NCI-H774 (cell line): ENCODE data around the gene NAT14.

Experiments used
- DNase-seq: peaks from one replicate; lab custom pipeline; 2025; lab: John Stamatoyannopoulos, UW

NAT14 gene

DNA sequence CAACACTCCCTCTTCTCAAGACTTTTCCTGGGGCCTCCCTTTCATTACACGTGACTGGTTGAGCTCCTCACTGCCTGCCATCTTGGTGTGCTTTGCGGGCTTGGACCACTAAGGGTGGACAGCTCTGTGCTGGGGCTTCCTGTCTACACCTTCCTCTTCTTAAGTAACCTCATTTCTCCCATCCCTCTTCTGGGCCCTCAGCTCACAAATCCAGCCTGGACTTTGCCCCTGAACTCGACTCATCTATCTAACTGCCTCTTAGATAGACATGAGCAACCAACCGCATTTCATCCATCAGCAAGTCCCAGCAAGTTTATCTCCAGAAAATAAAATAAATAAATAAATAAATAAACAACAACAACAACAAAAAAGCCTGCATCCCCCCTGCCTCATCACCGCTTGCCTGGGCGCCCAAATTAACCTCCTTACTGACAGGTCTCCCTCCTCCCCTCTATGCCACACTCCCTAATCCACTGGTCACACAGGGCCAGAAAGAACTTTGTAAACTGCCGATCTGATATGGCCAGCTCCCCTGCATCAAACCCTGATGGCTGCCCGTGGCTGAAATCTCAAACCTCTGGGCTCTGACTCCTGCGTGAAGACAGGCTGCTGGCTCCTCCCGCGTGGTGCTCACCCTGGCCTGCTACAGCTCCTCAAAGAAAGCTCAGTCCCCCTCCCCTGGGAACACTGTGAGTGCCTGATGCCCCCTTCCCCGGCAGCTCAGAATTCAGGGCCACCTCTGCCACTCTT is 31.3 kb upstream of the NAT14 start:
- no peak for DNase-seq

DNA sequence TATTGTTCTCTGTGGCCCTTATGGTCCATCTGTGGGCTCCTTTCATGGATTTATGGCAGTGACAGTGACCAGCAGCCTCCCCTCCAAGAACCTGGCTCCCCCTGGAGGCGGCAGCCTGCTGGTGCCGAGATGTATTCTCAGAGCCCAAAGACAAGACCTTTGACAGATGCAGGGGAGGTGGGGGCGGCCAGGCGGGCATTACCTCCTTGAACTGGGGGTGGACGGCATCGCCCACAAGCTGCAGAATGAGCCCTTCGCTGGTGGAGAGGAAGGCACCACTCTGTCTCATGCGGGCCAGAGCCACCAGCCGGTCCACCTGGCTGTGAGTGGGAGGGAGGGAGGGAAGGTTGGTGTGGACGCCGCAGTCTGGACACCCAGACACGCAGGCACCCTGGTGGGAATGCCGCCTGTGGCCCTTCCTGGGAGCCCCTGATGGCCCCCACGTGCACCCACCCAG is 30.2 kb upstream of the NAT14 start:
- no peak for DNase-seq

DNA sequence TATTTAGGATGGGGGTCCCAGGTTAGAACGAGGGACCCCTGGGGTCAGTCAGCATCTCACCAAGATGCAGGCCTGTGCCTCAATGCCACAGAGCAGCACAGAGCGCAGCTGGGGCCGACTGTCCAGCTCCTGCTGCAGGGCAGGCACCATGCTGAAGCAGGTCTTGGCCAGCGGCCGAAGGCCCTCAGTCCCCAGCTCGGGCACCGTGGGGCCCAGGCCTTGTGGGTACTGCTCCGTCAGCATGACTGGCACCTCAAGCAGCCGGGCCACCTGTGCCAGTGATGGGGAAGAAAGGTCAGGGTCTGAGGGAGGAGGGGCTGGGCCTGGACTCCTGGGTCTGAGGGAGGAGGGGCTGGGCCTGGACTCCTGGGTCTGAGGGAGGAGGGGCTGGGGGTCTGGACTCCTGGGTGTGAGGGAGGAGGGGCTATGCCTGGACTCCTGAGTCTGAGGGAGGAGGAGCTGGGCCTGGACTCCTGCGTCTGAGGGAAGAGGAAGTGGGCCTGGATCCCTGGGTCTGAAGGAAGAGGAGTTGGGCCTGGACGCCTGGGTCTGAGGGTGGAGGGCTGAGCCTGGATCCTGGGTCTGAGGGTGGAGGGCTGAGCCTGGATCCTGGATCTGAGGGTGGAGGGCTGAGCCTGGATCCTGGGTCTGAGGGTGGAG is 29.3 kb upstream of the NAT14 start:
- DNase-seq: no peak

DNA sequence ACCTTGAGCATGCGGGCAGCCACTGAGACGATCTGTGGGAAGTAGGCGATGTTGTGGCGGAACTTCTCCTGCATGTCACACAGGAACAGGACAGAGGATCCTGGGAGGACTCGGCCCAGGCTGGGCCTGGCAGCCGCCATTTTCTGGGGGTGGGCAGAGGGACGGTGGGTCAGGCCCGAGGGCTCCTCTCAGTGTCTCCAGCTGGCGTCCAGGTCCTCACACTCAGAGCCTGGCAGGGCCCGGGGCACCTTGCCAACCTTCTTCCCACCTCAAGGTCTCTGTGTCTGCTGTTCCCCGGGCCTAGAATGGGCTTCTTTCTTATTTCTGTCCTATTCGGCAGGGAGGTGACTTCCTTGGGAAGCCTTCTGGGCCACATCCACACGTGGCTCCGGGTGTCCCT is 28.6 kb upstream of the NAT14 start:
- no peak for DNase-seq

DNA sequence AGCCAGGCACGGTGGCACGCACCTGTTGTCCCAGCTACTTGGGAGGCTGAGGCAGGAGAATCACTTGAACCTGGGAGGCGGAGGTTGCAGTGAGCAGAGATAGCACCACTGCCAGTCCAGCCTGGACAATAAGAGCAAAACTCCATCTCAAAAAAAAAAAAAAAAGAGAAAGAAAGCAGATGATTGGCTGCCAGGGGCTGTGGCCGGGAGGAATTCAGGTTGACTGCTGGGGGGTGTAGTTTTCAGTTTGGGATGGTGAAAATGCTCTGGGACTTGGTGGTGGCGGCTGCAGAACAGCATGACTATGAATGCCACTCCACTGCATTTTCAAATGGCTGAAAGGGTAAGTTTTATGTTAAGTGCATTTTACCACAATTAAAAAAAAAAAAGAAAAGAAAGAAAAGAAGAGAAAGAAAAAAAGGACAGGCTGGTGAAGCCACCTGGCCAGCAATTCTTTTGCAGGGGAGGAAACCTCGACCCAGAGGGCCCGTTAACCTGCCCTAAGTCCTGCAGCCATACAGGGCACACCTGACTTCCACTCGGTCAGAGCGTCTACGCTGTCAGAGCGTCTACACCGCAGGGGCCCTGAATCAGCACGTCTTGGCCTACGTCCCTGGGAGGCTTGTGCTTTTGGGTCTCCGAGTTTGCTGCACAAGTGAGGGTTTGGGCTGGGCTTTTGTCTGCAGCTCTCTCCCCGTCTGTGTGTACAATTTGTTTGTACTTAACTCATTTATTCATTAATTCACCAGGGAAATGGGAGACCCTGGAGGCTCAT is 27.1 kb upstream of the NAT14 start:
- DNase-seq: no peak

DNA sequence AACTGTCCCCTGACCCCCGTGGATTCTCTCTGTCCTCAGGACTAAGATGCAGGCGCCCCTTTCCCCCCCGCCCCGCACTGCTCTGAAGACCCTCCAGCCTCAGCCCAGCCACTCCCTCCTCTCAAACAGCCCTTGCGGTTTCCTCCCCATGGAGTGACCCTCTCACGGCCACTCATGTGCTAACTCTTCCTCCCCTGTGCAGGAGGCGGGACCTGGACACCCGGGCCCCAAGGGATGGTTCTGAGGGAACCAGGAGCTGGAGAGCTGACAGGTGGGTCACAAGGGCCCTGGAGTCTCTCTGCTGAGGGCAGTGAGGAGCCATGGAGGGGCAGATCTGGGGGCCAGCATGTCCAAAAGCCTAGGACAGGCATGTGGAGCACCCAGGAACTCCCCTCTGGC is 25.4 kb upstream of the NAT14 start:
- DNase-seq: no peak

DNA sequence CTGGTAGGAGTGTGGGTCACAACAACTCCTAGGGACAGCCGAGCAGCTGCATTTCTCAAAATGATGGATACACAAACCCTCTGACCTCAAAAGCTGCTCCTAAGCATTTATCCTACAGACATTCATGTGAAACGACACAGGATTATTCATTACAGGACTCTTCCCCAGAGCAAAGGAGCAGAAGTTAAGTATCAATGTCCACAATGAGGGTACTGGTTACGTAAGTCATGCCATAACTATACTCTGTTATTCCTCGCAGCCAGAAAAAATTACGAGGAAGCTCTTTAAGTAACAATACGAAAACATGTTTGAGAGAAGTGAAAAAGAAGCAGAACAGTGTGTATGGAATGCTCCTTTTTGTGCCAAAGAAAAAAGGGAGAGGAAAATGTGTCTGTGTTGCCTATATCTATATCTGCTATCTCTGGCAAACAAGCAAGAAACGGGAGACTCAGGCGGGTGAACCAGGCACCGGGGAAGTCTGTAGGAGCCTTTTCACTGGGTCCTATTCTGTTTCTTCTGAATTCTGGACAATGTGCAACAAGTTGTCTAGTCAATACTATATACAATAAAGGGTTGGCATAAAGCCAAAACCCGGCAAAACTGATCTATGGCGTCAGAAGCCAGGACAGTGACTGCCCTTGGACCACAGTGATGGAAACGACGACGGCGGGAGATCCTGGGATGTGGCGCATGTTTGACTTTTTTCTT is 24.9 kb upstream of the NAT14 start:
- DNase-seq: no peak

DNA sequence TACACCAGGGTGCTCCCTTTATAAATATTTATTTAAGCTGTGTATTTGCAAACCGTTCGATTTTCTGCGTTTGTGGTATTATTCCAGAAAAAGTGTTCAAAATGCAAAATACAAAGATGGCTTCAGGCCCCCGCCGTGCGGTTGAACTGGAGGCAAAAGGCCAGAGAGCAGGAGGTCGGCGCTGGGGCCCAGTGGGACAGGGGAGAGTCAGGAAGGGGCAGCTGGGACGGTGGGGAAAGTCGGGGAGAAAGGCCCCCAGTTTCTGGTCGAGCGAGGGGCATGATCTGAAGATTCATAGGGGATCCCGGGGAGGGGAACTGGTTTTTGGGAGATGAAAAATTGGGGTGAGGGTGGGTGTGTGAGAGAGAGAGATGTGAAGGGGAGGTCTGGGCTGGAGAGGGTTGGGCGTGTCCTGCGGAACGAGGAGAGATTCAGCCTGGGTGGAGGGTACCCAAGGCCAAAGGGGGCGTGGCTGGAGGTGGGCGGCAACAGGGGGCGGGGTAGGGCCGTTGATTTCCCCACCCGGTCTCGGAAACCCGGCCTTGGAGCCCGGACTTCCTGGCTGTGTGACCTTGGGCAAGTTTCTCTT is 24.2 kb upstream of the NAT14 start:
- peak; percentile 58 for DNase-seq

DNA sequence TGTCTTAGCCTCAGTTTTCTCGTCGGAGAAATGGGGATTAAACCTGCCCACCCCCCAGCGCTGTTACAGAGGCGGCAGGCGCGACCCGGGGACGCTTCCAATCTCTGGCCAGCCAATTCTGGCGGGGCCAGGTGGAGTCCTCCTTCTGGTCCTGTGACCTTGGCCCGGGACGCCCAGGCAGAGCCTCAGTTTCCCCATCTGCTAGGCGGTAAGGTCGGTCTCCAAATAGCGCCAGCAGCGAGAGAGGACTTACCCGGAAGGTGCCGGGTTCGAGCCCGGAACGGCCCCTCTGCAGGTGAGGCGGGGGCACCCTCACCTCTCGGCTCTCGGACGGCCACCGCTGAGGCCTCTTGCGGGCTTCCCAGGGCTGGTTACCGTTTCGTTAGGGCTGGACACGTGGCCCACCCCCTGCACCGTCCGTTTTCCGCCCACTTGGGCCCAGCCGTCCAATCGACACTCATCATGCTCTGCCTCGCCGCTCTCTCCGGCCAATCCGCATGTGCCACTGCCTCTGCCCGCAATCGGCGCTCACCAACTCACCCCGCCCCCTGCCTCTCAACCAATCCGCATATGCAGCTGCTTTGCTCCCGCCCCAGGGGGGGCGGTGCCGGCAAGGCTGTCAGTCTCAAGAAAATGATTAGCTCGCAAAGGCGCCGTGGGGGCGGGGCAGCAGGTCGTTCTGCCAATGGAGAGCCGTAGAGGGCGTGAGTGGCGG is 23.6 kb upstream of the NAT14 start, which contains the start of gene ISOC2:
Gene ISOC2, minus strand, starts transcription at position 384 of the 715 bp plus-strand sequence. CDS start 5,156 bp downstream, outside the sequence.
- DNase-seq: peak; percentile 99

DNA sequence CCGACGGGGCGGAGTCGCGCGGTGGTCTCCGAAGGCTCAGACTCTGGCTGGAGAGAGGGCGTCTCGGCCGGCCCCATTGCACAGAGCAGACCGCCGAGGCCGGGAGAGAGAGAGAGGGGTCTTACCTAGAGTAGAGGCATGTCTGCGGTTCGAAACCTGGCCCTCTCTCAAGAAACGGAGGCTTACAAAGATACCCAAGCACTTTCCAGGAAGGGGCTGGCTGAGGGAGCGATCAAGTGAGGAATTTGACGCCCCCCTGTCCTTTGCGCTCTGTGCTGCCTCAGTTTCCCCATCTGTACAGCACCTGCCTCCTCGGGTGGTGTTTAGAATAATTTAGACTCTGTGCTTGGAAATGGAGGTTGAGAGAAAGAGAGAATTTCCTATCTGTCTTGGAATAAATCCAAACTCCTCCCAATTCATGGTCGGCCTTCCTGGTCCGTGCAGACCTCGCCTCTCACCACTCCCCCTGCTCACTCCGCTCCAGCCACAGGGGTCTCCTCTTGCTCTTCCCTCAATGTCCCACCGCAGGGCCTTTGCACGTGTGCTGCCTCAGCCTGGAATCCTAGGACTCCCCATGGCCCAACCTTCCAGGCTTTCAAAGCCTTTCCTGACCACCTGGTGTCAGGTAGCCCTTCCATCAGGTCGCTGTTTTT is 22.9 kb upstream of the NAT14 start:
- DNase-seq: no peak

DNA sequence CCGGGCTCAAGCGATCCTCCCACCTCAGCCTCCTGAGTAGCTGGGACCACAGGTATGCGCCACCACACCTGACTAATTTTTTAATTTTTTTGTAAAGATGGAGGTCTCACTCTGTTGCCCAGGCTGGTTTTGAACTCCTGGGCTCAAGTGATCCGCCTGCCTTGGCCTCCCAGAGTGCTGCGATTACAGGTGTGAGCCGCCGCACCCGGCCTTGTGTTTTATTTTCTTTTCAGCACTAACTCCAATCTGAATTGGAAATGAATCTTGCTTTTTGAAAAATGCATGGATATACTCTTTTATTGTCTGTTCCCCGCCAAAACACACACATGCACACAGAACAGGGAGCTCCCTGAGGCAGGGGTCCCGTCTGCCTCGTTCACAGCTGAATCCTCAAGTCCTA is 22.3 kb upstream of the NAT14 start:
- DNase-seq: no peak

DNA sequence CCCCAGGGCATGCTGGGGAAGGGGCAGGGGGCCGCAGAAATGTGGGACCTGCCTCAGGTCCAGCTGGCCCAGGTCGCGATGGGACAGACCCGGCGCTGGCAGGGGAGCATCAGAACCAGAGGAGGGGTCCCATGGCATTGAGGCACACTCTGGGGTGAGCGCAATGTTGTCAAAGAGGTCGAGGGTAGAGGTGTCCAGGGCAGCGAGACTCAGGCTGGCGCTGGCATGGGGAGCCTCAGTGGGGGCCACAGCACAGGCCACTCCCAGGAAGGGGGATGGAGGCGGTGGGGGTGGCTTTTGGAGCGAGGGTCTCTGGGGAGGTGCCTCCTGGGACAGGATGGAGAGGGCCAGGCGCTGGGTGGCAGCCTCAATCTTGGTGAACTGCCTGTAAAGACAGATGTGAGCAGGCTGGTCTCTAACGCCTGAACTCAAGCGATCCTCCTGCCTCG is 21.4 kb upstream of the NAT14 start:
- no peak for DNase-seq

DNA sequence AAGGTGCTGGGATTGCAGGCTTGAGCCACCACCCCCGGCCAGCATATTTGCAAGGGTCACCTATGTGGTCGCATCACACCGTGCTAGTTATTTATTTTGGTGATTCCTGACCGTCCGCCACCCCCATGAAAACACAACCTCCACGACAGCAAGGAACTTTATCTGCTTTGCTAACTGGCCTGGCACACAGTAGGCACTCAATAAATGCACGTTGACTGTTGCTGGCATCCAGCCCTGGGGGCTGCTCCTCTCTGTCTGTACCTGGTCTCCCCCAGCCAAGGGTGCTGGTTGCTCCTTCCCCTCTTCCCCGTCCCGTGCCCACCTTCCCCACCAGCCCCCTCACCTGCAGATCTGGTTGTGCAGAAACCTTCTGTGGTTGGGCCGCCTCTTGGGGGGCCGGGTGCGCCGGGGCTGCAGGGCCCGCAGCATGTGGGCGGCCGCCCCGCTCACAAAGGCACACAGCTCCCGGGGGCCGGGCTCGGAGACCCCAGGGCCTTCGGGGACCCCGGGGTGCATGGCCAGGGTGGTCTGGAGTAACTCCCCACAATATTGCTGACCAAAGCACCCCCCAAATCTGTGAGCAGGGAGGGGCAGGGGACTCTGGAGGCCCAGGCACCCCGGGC is 20.8 kb upstream of the NAT14 start:
- no peak for DNase-seq

DNA sequence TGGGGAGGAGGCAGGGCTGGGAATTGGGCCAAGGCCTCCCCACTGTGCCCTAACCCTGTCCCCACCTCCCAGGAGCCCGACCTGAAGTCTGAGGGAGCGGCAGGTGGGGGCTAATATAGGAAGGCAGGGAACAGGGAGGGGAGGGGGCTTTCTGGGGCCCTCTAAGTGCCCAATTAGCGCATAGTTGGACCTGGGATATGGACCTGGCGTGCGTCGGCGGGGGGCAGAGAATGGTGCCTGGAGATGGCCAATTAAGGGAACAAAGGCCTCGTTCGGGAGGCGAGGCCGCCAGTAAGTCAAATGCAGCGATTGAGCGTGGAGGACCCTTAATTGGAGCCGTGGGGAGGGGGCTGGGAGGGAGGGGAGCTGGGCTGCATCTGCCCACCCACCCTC is 20.3 kb upstream of the NAT14 start, which contains the start of gene C19orf85:
Gene C19orf85, minus strand, starts transcription at position 90 of the 393 bp plus-strand sequence. CDS start 197 bp downstream, outside the sequence.
- DNase-seq: no peak

DNA sequence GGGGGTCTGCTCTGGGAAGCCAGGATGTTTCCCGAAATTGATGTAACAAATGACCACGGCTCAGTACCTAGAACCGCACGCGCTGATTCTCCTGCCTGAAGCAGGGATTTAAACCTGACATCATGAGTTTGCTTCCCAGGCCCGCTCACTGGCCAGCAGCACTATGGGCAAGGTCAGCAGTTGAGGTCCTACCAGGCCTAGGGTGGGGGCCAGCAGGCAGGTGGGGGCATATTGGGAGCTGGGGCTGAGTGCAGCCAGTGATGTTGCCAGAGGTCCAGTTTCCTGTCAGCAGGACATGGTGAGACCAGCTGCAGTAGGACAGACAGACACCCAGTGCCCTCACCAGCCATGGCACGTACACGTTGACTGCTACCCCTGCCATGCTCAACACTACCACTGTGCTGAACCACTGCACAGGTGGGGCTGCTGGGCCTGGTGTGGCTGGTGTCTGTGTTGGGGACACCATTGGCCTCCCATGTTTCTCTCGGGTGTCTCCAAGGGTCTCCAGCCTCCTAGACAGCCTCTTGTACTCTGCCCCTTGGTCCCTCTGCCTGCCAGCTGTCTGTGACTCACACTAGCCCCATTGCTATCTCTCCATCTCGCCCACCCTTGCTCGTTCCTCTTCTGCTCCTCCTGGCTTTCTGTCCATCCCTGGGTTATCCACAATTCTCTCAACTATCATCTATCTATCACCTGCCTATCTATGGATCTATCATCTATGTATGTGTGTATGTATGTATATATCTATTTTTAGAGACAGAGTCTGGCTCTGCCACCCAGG is 19.3 kb upstream of the NAT14 start:
- DNase-seq: no peak

DNA sequence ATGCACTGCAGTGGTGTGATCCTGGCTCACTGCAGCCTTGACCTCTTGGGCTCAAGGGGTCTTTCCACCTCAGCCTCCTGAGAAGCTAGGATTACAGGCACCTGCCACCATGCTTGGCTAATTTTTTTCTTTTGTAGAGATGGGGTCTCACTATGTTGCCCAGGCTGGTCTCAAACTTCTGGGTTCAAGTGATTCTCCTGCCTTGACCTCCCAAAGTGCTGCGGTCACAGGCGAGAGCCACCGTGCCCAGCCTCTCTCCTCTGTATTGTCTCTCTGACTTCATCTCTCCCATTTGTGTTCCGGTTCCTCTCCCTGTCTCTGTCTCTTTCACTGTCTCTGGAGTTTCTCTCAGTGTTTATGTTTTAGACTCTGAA is 18.8 kb upstream of the NAT14 start:
- no peak for DNase-seq

DNA sequence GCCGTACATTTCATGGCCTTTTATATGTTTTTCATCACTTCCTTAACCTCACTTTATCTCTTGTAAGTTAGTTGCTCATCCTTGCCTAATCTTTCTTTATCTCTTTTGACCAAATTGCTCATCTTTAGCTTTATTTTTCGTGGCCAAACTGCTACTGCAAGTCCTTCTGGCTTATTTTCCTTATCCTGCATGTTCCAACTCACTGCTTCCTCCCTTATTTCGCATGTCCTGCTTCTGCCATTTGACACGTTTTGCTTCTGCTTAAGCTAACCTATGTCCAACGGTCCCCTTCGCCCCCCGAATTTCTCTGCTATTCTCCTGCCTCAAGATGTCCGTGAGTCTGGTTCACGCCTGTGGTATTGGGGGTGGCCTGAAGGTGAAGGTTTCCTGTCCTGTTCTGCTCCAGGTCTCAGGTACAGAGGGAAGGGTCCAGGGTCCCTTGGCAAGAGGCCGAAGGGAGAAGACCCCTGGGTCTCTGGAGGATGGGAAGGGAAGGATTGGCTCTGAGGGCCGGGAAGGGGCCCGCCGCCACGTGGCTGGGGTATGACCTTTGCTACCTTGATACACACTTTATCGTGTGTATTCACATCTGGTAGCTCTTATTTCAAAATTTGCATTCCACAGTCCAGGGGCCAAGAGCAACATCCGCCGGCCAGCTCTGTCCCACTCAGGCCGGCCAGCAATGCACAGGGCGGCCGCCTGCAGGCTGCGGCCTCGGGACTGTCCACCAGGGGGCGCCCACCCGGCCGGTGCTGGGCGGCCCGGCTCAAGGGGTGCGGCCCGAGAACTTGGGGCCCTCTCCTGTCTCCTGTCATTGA is 17.5 kb upstream of the NAT14 start:
- no peak for DNase-seq

DNA sequence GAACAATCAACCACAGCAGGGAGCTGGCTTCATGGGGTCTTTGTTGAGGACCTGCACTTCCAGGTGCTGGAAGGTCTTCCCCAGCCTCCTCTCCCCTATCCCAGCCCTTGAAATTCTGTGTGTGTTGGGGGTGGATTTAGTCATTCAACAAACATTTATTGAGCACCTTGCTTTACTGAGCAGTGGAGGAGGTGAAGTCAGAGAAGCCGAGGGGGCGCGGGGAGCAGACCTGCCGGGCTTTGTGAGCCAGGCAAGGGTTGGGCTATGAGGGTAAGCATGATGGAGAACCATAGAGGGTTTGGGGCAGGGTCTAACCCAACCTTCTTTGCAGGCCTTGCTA is 17.0 kb upstream of the NAT14 start:
- no peak for DNase-seq
